Skin of body (tissue), 2 donors: Measurements from ENCODE around the gene CDC20B. TPM values are rescaled to one million over a fixed set of nuclear protein-coding genes. Genes with fewer than 3 reads are reported as not detected.
"Not testable (repeated sequence)": the region's sequence is repeated elsewhere in the genome, so short reads cannot be mapped to it uniquely, and the experiment has no call there.

ENCODE experiments used
- DNase-seq: peaks from one replicate; lab custom pipeline; 2025; lab: John Stamatoyannopoulos, UW
- total RNA-seq: library from RNA; depleted of rRNA; stranded (reverse); fragments of >200 nt; gene quantifications from one replicate; pipeline ENCODE4 v1.2.3, GENCODE V29; 2014

CDC20B gene
- total RNA-seq, 1 donor from 2014 or later: not detected

DNA sequence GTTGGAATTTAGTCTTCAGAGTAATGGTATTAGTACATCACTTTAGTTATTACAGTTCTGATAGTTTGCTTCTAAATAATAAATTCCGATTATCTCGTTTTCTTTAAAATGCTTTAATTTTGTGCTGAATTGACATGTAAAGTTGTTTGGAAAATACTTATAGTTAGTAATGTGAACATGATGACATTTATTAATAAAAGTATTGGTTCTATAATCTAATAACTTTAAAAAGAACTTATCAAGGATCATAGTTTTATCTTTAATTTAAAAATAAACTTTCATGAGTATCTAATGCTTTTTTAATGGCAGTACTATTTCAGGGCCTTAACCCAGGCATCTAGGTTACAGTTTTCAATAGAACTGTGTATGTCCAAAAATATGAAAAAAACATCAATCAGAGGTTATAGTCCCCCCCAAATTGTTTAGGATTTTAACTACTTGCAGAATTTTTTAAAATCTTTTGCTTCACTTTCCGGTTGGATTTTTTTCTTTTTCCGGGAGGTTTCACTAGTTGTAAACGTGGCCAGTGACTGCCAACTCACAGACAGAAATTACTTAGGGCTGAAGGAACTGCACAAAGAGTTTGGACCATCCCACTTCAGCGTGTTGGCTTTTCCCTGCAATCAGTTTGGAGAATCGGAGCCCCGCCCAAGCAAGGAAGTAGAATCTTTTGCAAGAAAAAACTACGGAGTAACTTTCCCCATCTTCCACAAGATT lies 12.3 kb downstream of the CDC20B start:
- DNase-seq: peak; percentile 98

DNA sequence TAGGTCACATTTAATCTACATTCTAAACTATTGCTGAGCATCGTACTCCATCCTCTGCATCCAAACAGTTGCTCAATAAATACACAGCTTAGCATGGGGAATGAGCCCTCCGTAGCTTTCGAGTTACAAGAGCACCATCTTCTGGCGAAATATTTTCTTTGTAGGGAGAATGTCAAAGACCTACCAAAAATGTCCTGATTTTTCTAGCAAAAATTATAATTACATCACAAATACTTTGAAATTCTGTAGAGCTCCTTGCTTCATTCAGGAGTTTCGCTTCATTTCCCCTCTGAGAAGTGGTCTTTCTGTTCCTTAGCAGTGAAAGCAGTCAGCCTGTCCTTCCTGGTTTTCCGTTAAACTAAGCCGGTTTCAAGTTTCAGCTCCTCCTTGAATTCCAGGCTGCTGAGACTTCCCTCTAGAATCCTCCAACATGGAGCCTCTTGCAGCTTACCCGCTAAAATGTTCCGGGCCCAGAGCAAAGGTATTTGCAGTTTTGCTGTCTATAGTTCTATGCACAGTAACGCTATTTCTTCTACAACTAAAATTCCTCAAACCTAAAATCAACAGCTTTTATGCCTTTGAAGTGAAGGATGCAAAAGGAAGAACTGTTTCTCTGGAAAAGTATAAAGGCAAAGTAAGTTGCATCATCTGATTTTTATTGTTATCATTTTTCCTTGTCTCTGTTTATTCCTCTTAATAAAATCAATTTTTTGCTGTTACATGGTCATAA lies 13.0 kb downstream of the CDC20B start, which contains the start of gene GPX8:
GPX8 (plus strand) TSS at position 409 of the 730 bp plus-strand sequence; CDS start at position 431, 22 bp downstream.
- DNase-seq: peak; percentile 97

DNA sequence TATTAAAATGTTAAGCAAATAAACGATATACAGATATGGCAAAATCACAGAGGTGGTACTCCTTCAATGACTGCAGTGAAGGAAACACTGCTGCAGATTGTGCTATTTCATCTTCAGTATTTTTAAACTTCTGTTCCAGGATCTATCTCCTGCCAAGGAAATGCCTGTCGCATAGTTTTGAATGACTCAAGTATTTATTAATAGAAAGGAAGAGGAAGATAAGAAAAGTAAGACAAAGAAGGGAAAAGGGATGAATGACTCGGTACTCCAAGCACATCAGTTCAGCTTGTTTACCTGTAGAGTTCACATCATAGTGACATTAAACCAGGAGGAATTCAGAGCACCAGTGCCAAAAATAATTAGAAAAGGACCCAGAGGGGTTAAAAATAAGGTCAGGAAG lies 18.1 kb downstream of the CDC20B start:
- no peak for DNase-seq

DNA sequence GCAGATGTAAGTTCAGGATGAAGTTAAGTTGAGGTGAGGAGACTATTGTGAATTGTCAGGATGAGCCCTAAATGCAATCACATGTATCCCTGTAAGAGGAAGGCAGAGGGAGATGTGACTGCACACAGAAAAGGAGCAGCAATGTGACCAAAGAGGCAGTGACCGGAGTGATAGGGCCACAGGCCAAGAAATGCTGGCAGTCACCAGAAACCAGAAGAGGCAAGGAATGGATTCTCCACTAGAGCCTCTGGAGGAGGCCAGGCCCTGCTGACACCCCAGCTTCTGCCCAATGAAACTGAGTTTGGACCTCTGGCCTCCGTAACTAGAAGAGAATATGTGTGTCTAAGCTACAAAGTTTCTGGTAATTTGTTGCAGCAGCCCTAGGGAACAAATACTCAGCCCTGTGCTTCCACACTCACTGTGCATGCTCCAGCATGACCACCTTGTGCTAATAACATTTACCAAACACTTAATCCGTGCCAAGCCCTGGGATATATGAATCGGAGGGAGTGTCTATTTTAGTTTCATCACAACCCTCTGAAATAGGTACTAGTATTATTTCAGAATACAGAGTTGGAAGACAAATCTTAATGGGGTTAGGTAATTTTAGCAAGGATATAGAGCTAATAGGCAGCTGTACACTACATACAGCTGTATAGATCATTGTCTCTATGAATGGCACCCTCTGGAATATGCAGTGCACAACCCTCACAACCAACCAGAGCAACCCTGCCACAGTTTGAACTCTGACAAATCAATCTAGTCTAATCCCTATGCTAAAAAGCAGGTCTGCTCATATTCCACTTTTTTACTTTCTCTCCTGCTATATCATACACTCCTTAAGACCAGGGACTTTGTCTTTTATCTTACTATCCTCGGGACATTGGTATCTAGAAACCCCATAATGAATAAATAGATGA lies 20.8 kb downstream of the CDC20B start:
- no peak for DNase-seq

DNA sequence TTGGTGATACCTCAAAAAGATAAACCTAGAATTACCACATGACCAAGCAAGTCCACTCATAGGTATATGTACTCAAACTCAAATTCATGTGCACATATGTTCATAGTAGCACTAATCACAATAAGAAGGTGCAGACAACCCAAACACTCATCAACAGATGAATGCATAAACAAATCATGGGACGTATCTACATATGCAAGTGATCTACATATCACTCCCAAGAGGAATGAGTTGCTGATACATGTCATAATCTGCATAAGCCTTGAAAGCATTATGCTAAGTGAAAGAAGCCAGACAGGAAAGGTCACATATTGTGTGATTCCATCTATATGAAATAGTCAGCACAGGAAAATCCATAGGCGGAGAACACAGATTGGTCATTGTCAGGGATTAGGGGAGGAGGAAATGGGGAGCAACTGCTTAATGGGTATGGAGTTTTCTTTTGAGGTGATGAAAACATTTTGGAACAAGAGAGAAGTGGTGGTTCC lies 23.6 kb downstream of the CDC20B start:
- DNase-seq: no peak

DNA sequence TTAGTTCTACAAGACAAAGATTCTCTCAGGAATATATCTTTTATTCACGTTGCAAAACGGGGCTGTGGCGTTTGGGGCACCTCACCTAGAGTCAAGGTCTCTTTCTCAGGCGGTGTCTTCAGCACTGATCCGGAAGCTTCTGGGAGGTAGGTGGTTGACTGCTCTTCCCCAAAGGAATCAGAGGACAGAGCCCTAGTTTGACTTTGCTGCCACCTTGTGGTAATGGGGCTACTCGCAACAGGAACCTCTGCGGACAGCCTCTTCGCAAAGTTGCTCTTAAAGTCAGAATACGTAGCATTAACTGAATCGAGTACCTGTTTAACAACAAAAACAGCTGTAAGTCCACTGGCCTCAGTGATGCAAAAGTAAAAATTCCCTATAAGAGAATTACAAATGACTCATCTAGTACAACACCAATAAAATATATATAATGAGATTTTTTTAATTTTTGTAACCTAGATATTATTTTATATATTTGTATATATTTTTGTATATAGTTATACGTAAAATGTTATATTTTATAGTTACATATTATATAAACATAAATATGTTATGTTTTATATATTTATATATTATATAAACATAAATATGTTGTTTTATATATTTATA lies 26.3 kb downstream of the CDC20B start:
- DNase-seq: peak; percentile 51

DNA sequence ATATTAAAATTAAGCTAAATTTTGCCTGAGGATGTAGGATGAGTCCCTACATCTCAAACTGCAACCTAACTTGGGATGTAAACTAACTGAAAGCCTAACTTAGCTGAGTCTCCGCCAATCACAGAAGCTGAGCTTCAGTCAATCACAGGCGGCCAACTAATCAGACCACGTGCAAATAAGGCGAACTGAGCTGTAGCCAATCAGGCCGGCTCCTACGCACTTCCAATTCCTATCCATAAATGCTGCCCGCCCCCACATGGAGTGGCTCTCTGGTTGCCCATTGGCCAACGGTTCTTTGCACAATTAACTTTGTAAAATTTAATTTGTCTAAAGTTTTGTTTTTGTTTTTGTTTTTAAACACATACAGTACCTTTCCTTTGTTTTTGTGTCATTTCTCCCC lies 26.9 kb downstream of the CDC20B start:
- no peak for DNase-seq

DNA sequence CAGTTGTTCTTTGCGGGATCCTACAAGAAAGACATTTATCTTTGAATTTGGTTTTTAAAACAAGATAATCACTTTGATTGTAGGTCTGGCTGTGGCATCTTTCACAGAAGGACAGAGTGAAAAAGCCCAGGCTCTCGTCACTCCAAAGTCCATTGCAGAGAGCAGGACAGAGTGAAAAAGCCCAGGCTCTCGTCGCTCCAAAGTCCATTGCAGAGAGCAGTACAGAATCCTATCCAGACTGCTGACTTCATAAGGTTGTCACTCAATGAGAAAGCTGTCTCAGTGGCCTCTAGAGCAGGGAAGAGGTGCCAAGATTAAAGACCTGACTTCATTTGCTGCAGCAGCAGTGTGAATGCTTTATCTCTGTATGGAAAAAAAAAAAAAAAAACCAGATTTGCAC lies 29.4 kb downstream of the CDC20B start:
- DNase-seq: no peak

DNA sequence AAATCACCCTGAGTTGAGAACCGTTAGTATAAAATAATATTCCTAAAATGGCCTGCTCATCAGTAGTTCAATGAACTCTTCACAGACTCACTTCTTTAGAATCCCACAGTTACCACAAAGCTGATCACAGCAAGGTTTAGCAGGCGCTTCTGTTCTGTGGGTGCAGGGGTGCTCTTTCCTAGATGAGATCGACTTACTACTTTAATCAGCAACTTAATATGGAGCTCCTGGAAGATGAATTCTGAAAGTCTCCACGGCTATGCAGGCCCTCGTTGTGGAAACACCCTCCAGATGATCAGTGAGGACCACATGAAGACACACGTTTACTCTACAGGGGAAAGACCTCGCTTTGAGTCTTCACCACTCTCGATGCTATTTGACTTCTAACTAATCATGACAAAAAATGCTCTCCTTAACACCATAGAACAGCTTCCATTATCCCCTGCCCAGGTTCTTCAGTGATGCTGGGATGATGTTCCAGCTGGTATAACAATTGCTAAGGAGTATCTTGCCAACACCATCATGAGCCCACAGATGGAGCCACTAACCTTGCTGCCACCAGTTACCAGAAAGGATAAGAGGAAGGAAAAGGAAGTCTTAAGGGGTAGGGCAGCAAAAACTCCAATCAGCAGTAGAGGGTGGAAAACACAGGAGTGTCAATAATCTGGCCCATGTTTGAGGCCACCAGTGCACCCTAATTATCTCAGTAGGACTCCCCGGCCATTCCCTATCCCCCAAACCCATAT lies 30.9 kb downstream of the CDC20B start:
- DNase-seq: no peak

DNA sequence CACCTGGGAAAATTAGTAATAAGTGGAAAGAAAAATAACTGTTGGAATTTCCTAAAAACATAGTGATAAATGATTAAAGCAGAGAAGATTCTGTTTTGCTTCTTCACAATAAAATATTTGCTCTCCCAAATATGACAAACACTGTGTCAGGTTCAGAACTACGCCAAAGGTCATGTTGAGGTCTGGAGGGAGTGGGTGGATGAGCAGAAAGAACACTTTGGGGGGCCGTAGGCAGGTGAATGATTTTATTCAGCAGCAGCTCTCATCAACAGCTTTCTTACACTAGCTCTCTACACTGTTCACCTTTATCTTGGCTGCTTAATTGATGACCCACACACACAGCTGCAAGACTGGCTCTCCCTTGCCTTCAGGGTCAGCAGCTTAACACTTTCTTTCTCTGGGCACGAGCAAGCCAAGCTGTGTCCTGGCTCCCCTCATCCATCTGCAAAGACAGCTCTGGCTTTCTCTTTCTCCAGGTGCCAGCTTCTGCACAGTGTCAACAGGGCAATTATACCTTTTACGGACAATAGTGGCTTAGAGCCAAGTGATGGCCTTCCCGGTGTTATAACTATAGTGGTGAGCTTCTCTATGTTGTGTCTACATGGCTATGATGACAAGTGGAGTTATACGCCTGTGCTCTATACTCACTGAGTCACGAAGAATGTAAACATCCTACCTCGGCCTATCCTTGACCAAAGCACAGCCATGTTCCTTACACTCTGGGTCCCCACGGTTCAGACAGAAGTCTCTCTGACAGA lies 31.9 kb downstream of the CDC20B start:
- no peak for DNase-seq

DNA sequence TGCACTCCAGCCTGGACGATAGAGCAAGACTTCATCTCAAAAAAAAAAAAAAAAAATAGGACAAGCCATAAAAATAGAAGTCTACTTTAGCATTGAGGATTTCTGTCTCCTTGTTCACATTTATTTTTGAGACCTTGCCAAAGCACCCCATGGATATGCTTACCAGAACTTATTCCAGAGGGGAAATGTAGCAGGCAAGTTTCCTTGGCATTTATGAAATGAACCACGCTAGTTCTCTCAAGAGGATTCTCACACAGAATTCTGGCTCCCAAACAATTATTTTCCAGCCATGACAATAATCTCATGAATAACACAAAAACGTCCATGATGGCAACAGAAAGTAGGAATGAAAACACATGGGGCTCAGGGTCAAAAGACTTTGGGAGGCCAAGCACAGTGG lies 36.5 kb downstream of the CDC20B start:
- no peak for DNase-seq

DNA sequence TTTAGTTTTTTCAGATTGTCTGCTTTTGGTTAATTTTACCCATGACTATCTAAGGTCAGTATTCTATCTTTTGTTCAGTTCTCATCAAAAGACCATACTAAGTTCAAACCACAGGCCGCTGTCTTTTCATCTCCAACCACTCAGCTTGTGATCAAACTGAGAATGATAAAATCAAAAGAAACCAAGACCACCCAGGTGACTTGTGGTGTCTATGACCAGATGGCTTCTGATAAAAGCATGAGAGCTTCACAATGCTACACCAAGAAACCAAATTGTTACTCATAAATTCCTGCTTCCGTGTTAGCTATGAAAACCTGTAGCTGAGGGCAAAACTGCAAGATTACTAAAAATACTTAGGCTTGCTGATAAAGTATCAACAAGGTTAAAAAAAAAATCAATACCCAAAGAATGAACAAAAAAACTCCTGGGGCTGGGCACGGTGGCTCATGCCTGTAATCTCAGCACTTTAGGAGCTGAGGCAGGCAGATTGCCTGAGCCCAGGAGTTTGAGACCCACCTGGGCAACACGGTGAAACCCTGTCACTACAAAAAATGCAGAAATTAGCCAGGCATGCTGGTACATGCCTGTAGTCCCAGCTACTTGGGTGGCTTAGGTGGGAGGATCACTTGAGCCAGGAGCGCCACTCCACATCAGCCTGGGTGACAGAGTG lies 38.8 kb downstream of the CDC20B start:
- DNase-seq: no peak

DNA sequence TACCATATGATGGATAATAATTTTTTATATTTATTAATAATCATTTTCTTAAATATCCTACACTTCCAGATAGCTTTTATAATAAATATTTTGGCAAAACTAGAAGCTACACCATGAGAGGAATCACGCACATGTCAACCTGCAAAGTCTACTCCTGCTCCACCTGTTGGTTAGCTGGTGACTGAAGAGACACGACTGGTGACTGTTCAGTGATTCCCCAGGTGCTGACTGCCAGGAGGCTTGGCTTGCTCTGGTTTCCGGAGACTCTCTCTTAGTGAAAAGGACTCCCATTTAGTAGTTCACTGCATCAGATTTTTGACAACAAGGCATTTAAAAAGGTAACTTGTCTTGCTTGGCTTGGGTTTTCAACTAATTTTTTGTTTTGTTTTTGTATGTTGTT lies 49.6 kb downstream of the CDC20B start:
- no peak for DNase-seq

DNA sequence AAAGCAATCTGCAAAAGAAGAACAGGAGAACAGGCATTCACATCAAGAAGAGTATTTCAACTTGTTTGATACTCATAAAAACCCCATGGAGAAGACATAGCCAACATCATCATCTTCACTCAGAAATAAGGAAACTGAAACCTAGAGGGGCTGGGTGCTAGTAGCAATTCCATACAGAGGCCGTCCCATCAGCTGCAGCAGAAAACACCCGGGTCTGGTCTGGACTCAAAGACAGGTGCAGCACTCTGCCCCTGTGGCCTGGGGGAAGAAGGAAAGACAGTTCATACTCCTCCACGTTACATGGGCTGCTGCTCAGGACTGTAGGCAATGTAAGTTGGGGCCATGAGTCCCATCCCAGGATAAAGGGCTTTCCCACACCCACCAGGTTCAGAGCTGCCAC lies 58.9 kb downstream of the CDC20B start:
- no peak for DNase-seq

DNA sequence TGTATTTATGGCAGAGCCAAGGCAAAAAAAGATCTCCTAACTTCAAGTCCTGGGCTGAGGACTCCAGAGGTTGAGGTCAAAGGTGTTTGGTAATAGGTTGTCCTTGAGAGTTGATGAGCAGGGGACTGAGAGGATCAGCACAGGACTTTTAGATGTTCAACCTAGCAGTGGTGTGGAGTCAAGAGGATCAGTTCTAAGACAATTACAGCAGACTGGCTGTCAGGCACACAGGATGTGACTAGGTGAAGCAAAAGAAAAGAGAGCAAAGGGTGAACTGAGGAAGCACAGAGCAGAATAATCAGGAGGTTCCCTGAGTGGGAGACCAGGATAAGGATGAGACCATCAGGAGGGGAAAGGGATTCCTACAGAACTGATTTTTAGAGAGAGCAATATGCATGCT lies 59.6 kb downstream of the CDC20B start:
- DNase-seq: no peak

DNA sequence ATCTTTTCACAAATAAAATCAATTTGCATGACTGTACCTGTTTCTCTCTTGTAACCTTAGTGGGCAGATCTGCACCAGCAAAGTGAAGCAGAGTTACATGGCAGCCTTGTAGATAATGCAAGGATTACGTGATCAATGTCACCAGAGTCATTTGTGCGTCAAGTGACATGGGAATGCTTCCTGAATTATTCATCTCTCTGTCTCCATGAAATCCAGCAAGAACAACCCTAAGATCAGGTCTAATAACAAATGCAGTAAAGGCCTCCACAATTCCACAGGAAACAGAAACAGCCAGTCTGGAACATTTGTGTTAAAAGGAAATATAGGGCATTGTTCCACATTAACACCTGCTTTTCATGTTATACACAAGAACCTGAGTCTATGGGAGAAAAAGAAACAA lies 62.8 kb downstream of the CDC20B start:
- DNase-seq: peak; percentile 5

DNA sequence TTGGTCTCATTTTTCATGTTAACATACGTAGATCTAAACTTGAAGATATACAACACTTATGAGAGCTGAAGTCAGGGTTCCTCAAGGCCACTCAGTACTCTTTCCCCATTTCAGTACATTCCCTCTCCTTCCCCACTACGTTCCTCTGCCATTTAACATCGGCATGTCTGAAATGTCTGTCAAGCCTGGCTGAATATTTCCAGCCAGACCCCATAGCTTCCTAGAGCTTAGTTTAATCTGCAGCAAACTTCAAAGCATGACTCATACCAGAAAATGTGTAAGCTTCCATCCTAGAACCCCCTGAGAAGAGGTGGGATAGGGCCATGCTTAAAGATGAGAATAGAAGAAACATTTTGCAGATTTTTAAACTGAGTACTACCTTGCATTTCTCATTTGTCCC lies 64.3 kb downstream of the CDC20B start:
- no peak for DNase-seq

DNA sequence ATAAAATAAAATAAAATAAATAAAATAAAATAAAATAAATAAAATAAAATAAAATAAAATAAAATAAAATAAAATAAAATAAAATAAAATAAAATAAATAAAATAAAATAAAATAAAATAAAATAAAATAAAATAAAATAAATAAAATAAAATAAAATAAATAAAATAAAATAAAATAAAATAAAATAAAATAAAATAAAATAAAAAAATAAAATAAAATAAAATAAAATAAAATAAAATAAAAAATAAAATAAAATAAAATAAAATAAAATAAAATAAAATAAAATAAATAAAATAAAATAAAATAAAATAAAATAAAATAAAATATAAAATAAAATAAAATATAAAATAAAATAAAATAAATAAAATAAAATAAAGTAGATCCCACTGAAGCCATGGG lies 67.0 kb downstream of the CDC20B start:
- DNase-seq: not testable (repeated sequence)
